DND-41 (cell line): ENCODE data around the gene ACAT2.
"Not testable (repeated sequence)": the region's sequence is repeated elsewhere in the genome, so short reads cannot be mapped to it uniquely, and the experiment has no call there.

ENCODE experiments used
- EZH2 ChIP-seq: IDR thresholded peaks from 3 replicates; pipeline ENCODE4 v1.6.1; 2012; ENCODE audit warnings: borderline replicate concordance, low read depth, mild to moderate bottlenecking, moderate library complexity, low read length, inconsistent platforms; ENCODE audit not compliant: severe bottlenecking
- TF ChIP-seq, protein P1 (sequence below): IDR thresholded peaks from 2 replicates; pipeline ENCODE4 v1.5.1; 2012; ENCODE audit warnings: borderline replicate concordance, low read length, moderate library complexity, mild to moderate bottlenecking; ENCODE audit not compliant: poor library complexity, severe bottlenecking; ENCODE audit errors: extremely low read depth

DNA sequence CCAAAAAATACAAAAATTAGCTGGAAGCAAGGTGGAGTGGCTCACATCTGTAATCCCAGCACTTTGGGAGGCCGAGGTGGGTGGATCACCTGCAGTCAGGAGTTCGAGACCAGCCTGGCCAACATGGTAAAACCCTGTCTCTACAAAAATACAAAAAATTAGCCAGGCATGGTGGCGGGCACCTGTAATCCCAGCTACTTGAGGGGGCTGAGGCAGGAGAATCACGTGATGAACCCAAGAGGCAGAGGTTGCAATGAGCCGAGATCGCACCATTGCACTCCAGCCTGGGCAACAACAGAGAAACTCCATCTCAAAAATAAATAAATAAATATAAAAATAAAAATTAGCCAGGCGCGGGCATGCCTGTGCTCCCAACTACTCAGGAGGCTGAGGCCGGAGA is 62.8 kb downstream of the ACAT2 start:
- TF ChIP-seq, protein P1, sequence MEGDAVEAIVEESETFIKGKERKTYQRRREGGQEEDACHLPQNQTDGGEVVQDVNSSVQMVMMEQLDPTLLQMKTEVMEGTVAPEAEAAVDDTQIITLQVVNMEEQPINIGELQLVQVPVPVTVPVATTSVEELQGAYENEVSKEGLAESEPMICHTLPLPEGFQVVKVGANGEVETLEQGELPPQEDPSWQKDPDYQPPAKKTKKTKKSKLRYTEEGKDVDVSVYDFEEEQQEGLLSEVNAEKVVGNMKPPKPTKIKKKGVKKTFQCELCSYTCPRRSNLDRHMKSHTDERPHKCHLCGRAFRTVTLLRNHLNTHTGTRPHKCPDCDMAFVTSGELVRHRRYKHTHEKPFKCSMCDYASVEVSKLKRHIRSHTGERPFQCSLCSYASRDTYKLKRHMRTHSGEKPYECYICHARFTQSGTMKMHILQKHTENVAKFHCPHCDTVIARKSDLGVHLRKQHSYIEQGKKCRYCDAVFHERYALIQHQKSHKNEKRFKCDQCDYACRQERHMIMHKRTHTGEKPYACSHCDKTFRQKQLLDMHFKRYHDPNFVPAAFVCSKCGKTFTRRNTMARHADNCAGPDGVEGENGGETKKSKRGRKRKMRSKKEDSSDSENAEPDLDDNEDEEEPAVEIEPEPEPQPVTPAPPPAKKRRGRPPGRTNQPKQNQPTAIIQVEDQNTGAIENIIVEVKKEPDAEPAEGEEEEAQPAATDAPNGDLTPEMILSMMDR = not testable (repeated sequence)
- not testable (repeated sequence) for TF ChIP-seq EZH2
